ENCODE measurements around the gene ALG1L2.
"Not testable (repeated sequence)": the region's sequence is repeated elsewhere in the genome, so short reads cannot be mapped to it uniquely, and the experiment has no call there.

Gene ALG1L2, protein sequence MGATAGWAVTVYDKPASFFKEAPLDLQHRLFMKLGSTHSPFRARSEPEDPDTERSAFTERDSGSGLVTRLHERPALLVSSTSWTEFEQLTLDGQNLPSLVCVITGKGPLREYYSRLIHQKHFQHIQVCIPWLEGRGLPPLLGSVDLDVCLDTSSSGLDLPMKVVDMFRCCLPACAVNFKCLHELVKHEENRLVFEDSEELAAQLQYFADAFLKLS

DNA sequence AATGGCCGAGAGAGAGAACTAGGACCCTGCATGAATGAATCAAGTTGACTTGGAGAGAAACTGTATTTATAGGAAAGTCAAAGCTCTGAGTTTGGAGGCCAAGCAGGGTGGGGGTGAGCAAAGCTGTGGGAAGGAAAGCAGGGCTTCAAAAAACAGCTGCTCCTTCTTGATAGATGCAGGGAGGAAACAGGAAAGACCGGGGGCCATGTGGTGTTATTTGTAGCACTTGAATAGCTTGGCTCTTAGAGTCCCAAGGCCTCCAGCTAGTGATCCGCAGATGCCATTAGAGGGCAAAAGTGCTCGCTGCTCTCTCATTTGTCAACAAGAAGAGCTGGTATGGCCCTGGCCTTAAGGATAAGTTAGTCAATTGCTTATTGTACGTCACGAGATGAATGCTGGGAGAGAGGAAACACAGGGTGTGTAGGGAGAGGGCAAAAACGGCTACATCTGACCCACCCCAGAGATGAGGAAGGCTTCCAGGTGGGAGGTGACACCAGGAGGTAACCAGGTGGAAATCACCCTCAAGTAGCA is at the start of gene ALG1L2:
Gene ALG1L2, plus strand, starts transcription at position 481 of the 531 bp plus-strand sequence. CDS start 186 bp downstream, outside the sequence.
- no peak for DNase-seq (ENCODE audit: low read depth in 2 of 2)

DNA sequence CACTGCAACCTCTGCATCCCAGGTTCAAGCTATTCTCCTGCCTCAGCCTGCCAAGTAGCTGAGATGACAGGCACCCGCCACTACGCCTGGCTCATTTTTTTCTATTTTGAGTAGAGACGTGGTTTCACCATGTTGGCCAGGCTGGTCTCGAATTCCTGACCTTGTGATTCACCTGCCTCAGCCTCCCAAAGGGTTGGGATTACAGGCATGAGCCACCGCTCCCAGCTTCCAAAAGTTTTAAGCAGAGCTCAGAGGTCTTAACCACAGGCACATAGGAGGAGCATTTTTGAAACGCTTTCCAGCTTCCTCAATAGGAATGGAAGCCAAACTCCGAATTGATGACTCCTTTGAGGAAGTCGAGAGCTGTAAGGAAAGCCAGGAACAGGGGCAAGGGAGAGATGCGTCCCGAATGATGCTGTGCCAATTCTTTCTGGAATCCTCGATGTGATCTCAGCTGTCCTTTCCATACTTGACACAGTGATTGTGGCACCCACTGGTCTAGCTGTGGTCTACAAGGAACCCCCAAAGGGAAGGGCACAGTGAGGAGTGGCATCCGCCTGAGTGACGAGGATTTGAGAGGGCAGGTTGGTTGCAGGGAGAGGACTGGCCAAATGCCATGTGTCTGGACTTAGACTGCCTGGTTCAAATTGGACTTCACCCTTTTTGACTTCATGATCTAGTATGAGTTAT is 44.4 kb upstream of the ALG1L2 start:
- peak; percentile 40 to 42 for DNase-seq (ENCODE audit: low read depth in 2 of 2)

DNA sequence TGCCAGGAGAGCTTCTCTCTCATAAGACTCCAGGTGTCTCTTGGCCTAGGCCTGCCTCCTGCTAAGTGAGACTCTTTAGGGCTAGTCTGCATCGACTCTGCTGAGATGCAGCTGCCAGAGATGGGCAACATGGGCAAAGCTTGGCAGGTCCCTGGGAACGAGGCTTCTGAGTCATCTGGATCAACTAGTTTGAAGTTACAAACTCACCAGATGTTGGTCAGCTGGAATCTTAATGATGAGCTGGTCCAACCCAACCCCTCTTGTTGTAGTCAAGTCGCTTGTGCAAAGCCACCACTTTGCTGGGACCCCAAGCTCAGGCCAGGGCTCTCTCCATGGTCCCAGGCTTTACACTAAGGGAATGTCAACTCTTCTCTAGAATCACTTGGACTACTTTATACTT is 38.9 kb upstream of the ALG1L2 start:
- DNase-seq (ENCODE audit: low read depth in 2 of 2): not testable (repeated sequence)

DNA sequence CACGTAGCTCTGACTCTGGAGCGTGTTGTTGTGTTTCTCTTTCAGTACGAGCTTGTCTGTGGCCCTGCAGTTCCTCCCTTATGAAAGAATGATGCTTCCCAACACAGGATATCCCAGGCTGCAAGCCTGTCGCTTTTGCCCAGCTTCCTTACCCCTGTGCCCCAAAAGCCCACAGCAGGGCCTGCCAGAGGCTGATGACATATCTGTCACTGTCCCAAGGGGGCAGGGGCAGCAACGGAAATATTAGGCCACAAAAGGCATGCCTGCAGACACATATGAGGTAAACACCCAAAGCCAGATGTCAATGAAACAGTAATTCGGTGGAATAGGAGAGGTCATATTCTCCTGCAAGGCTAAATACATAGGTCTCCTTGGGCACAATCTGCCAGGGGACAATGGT is 38.0 kb upstream of the ALG1L2 start:
- DNase-seq (ENCODE audit: low read depth in 2 of 2): not testable (repeated sequence)

DNA sequence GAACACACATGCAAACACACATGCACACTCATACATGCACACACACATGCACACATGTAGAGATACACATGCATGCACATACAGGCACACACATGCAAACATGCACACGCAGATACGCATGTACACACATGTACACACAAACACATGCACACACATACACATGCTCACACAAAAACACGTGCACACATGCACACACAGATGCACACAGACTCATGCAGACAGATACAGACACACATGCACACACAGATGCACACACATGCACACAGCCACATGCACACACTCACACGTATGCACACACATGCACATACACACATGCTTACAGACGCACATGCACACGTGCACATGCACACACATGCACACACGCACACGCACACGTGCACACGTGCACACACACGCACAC is 37.3 kb upstream of the ALG1L2 start:
- DNase-seq (ENCODE audit: low read depth in 2 of 2): no peak

DNA sequence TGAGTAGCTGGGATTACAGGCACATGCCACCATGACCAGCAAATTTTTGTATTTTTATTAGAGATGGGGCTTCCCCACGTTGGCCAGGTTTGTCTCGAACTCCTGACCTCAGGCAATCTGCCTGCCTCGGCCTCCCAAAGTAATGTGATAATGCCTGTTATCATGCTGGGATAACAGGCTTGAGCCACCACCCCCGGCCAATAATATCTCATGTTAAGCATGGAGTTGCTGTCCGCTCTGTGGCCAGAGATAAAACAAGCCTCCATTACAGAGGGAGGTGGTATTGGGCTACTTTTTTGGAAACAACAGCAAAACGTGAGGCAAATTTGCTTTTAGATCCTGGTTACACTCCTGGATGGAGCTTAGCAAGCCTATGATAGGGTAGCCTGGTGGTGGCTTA is 32.9 kb upstream of the ALG1L2 start:
- DNase-seq (ENCODE audit: low read depth in 2 of 2): no peak

DNA sequence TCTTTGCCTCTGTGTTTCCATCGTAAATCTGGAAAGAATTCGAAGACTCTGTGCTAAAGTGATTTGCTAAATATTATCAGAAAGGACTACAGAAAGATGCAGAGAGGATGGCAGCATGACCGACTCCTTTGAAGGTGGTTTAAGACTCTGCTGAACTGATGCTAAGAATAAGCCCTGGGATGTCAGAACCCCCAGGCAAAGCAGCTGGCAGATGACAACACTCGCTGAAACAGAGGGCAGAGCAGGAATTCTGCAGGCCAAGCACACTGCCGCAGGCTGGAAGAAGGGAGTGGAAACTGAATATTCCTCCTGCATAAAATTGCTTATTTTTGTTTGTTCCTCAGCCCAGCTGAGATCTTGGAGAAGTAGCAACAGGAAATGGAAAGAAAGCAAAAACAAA is 29.3 kb upstream of the ALG1L2 start:
- not testable (repeated sequence) for DNase-seq (ENCODE audit: low read depth in 2 of 2)

DNA sequence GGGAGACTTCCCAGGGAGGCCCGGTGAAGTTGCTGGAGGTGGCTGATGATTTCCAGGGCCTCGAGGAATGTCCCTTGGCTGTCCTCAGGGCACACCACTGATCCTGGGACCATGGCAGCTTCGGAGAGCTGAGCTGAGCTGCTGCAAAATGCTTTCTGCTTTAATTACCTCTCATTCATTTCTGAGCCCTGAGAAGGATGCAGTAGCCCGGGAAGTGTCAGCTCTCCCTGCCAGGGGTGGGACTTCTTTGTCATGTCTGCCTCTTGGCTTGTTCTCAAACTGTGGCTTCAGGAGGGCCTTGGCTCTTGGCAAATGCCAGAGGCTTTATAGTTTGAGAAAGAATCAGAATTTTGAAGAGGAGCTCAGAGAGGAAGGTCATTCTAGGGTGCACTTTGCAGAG is 28.7 kb upstream of the ALG1L2 start:
- not testable (repeated sequence) for DNase-seq (ENCODE audit: low read depth in 2 of 2)

DNA sequence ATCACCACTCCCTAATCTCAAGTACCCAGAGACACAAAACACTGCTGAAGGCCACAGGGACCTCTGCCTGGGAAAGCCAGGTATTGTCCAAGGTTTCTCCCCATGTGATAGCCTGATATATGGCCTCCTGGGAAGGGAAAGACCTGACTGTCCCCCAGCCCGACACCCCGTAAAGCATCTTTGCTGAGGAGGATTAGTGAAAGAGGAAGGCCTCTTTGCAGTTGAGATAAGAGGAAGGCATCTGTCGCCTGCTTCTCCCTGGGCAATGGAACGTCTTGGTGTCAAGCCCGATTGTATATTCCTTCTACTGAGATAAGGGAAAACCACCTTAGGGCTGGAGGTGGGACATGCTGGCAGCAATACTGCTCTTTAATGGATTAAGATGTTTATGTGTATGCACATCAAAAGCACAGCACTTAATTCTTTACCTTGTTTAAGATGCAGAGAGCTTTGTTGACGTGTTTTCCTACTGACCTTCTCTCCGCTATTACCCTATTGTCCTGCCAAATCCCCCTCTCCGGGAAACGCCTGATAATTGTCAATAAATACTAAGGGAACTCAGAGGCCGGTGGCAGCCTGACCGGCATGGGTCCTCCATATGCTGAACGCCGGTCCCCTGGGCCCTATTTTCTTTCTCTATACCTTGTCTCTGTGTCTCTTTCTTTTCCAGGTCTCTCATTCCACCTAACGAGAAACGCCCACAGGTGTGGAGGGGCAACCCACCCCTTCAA is 23.9 kb upstream of the ALG1L2 start:
- DNase-seq (ENCODE audit: low read depth in 2 of 2): not testable (repeated sequence)

DNA sequence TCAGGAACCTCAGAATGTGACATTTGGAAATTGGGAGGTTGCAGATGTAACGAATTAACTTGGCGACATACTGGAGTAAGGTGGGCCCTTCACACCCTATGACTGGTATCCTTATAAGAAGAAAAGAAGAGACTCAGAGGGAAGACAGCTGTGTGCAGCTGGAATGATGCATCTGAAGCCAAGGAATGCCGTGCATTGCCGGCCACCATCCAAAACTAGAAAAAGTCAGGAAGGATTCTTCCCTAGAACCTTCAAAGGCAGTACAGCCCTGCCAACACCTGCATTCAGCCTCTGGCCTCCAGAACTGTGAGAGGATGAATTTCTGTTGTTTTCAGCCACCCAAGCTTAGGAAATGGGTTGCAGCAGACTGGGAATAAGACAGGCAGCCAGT is 23.4 kb upstream of the ALG1L2 start:
- DNase-seq (ENCODE audit: low read depth in 2 of 2): not testable (repeated sequence)

DNA sequence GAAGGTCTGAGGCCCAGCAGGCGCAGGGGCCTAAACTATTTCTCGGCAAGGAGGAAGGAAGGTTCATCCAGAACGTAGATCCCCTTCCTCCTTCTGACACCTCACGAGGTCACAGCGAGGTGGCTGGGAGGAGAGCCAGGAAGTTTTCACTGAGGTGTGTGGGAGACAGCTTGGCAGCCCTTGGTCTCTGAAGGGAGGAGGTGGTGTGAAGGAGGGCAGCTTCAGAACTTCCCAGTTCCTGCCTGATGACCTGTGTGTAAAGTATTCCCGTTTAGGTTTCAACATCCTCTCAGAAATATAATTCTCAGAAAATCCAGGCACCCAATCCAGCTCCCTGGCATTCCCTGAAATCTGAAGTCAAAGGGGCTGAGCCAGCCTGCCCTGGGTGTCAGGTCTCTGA is 22.9 kb upstream of the ALG1L2 start:
- DNase-seq (ENCODE audit: low read depth in 2 of 2): not testable (repeated sequence)

DNA sequence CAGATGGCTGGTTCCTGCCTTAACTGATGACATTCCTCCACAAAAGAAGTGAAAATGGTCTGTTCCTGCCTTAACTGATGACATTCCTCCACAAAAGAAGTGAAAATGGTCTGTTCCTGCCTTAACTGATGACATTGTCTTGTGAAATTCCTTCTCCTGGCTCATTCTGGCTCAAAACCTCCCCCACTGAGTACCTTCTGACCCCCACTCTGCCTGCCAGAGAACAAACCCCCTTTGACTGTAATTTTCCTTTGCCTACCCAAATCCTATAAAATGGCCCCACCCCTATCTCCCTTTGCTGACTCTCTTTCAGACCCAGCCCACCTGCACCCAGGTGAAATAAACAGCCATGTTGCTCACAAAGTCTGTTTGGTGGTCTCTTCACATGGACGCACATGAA is 22.5 kb upstream of the ALG1L2 start:
- DNase-seq (ENCODE audit: low read depth in 2 of 2): not testable (repeated sequence)

DNA sequence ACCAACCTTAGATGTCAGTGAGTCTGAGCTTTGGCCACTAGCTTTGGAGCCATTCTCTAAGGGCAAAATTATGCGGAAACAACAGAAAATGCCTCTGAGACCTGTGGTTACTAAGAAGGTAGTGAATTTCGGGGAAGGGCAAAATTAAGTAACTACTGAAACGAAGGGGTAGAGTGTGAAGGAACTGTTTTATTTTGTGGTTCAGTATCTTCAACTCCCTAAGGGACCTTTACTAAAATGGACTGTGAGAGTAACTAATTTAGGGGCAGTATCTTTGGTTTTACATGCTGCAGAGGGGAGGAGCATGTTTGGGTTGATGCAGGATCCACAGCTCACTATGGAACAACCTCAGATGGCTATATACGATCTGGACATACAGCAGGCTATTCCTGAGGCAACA is 8.0 kb upstream of the ALG1L2 start:
- DNase-seq (ENCODE audit: low read depth in 2 of 2): no peak

DNA sequence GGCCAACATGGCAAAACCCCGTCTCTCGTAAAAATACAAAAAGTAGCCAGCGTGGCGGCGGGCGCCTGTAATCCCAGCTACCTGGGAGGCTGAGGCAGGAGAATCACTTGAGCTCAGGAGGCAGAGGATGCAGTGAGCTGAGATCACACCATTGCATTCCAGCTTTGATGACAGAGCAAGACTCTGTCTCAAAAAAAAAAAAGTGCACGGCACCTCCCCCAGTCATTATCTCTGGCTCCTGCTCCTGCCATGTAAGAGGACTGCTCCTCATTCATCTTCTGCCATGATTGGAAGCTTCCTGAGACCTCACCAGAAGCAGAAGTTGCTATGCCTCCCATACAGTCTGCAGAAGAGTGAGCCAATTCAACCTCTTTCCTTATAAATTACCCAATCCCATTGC is 4.0 kb upstream of the ALG1L2 start:
- no peak for DNase-seq (ENCODE audit: low read depth in 2 of 2)

DNA sequence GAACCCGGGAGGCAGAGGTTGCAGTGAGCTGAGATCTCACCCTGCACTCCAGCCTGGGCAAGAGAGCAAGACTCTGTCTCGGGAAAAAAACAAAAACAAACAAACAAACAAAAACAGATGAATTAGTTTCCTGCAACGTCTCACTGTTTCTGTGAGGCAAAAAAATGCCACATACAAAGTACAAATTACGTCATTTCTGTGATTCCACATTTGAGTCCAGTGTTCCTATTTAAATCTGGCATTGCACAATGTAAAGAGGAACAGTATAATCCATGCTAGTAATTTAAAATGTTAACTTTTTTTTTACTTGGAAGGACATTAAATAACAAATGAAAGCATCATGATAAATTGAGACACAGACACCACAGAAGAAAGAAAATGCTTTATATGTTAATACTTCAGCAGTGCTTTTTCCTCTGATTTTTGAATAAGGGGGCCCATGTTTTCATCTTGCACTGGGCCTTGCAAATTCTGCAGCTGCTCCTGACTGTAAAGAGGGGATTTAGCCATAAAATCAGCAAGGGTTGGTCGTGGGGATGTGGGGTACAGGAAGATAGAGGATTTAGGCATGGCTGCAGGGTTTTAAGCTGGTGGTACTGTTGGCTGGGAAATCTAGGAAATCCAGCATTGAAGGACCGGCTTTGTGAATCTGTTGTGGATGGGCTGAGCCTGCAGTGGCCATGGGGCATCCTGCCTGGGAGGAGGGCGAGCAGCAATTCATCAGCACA is 1.9 kb downstream of the ALG1L2 start:
- DNase-seq (ENCODE audit: low read depth in 2 of 2): not testable (repeated sequence)

DNA sequence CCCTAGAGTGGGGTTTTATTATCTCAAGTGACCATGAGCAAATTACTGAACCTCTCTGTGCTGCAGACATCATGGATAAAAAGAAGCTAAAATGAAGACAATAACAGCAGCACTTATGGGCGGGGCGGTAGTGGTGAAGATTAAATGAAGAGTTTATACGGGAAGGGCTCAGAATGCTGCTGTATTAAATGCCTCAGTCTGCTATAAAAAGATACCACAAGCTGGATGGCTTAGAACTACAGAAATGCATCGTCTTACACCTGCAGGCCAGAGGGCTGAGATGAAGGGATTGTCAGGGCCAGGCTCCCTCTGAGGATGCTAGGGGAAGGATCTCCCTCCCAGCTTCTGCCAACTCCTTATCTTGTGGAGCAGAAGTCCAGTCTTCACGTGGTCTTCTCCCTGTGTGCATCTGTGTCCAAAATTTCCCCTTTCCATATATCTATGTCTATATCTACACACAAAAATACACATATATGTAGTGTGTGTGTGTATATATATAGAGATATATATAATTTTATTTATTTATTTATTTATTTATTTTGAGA is 2.9 kb downstream of the ALG1L2 start:
- DNase-seq (ENCODE audit: low read depth in 2 of 2): no peak

DNA sequence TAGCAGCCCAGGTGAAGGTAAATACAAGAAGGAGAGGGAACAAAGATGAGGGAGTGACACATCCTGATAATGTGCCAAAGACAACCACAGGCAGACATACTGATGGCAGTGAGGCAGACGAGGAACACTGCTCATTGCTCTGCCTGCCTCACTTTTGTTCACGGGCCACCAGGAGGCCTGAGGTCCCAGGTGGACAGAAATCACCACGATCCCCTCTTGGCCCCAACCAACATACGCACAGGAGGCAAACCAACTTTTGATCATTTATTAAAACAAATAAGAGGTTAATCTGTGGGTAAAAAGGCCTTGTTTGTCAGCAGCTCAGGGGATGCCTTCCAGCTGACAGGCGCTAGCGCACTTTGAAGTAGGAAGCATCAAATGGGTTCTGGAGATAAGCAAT is 4.2 kb downstream of the ALG1L2 start:
- DNase-seq (ENCODE audit: low read depth in 2 of 2): no peak

DNA sequence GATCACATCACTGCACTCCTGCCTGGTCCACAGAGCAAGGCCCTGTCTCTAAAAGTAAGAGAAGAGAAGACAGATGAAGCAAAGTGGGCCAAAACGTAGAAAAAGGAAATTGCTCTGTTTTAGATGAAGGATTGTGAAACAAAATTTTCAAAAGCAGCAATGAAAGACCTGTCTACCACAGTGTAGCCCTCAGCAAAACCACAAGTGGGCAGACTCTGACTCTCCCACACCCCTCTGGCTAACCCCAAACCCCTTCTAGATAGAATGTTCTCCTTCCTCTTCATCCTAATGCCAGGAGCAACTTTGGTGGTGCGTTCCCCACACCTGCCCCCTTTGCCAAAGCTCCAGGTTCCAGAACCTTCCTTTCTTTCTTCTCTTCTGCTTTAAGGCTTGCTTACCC is 5.0 kb downstream of the ALG1L2 start:
- DNase-seq (ENCODE audit: low read depth in 2 of 2): not testable (repeated sequence)

DNA sequence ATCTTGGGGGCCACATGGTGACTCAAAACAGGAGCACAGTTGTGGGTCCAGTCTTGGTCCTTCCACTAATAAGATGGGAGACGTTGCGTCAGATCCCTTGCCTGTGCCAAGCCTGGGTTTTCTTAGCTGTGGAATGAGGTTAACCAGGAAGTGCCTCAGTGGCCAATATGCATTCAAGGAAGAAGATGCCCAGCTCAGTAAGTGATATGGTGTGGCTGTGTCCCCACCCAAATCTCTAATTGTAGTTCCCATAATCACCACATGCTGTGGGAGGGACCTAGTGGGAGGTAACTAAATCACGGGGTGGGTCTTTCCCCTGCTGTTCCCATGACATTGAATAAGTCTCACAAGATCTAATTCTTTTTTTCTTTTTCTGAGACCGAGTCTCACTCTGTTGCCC is 6.4 kb downstream of the ALG1L2 start:
- DNase-seq (ENCODE audit: low read depth in 2 of 2): no peak

DNA sequence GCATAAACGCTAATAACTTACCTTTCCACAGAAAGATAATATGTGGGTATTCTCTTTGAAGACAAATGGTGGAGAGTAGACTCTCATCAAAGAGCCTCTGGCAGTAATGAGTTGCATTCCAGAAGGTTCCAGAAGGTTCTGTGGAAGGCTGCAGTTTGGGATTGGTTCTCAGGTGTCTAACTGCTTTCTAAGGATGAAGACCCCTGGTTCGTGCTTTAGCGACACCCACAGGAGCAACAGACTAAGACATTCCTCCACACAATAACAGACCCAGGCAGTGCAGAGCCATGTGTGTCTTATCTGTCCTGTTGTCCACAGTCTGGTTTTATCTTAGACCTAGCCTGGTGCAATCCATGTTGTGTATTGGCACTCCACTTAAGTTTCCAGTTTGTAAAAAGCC is 9.1 kb downstream of the ALG1L2 start:
- not testable (repeated sequence) for DNase-seq (ENCODE audit: low read depth in 2 of 2)

DNA sequence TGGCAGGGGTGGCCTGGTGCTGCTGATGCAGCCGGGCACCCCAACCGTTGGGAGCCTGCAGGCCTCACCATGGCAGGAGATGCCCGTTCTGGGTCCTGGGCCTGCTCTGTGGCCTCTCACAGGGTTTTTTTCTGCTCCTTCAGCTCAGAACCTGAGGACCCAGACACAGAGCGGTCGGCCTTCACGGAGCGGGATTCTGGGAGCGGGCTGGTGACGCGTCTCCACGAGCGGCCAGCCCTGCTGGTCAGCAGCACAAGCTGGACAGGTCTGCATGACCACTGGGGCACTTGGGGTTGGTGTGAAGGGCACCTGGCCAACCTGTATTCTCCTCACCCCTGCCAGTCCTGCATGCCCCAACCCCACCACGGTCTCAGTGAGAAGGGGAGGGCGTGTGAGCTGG is 10.3 kb downstream of the ALG1L2 start:
- DNase-seq (ENCODE audit: low read depth in 2 of 2): no peak
